Neural cell (in vitro differentiated cells): ENCODE measurements around the gene HBD.

Experiments used
- TAF1 ChIP-seq: IDR thresholded peaks from 2 replicates; pipeline ENCODE4 v1.6.1; 2012; ENCODE audit warnings: low read depth
- TF ChIP-seq, protein P1 (sequence below): fragments of 450-650 bp; IDR thresholded peaks from 2 replicates; pipeline ENCODE4 v1.5.1; 2014; ENCODE audit warnings: antibody characterized with exemption, mild to moderate bottlenecking, moderate library complexity; ENCODE audit not compliant: poor library complexity, severe bottlenecking

GRCh38 chr11:5283086-5283485 lies 48.8 kb upstream of the HBD start:
- TF ChIP-seq, protein P1, sequence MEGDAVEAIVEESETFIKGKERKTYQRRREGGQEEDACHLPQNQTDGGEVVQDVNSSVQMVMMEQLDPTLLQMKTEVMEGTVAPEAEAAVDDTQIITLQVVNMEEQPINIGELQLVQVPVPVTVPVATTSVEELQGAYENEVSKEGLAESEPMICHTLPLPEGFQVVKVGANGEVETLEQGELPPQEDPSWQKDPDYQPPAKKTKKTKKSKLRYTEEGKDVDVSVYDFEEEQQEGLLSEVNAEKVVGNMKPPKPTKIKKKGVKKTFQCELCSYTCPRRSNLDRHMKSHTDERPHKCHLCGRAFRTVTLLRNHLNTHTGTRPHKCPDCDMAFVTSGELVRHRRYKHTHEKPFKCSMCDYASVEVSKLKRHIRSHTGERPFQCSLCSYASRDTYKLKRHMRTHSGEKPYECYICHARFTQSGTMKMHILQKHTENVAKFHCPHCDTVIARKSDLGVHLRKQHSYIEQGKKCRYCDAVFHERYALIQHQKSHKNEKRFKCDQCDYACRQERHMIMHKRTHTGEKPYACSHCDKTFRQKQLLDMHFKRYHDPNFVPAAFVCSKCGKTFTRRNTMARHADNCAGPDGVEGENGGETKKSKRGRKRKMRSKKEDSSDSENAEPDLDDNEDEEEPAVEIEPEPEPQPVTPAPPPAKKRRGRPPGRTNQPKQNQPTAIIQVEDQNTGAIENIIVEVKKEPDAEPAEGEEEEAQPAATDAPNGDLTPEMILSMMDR = no peak
- no peak for TF ChIP-seq TAF1
